ENCODE data around the gene KYNU.
"Not testable (repeated sequence)": the region's sequence is repeated elsewhere in the genome, so short reads cannot be mapped to it uniquely, and the experiment has no call there.

KYNU gene

DNA sequence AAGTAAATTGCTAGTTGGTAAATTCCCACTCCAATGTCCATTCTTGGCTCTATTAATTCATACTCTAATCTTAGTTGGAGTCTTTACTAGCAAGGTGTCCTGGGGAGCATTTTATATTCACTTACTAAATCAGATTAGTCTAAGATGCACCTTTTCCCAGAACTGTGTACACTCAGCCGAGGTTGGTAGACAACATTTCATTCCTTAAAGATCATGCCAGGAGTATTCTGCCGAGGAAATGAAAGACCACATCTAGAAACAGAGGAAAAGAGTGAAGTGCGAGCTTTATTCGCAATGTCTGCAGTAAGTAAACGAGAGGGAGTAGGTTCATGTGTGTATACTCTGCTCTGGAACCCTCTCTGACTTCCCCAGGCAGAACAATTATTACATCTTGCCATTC, 14.6 kb upstream of the KYNU start:
- peaks cover 34% of the 10 kb centered on the region for H3K79me2 ChIP-seq (ENCODE audit: control insufficient read depth, low read length)
- H3K4me3 ChIP-seq (ENCODE audit: low read length) = no peak overlapping the region
- peaks cover 65% of the 10 kb centered on the region for H3K36me3 ChIP-seq (ENCODE audit: control insufficient read depth, low read length)
- TF ChIP-seq, protein P1, sequence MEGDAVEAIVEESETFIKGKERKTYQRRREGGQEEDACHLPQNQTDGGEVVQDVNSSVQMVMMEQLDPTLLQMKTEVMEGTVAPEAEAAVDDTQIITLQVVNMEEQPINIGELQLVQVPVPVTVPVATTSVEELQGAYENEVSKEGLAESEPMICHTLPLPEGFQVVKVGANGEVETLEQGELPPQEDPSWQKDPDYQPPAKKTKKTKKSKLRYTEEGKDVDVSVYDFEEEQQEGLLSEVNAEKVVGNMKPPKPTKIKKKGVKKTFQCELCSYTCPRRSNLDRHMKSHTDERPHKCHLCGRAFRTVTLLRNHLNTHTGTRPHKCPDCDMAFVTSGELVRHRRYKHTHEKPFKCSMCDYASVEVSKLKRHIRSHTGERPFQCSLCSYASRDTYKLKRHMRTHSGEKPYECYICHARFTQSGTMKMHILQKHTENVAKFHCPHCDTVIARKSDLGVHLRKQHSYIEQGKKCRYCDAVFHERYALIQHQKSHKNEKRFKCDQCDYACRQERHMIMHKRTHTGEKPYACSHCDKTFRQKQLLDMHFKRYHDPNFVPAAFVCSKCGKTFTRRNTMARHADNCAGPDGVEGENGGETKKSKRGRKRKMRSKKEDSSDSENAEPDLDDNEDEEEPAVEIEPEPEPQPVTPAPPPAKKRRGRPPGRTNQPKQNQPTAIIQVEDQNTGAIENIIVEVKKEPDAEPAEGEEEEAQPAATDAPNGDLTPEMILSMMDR (IDR thresholded peaks at IDR 0.05; ENCODE audit: low read depth, low read length, poor library complexity, severe bottlenecking) = no peak
- TF ChIP-seq EZH2phosphoT487 (IDR thresholded peaks at IDR 0.05; ENCODE audit: borderline replicate concordance, low read length) = no peak
- no peaks in the 10 kb centered on the region for H3K9me2 ChIP-seq (replicated peaks; ENCODE audit: control insufficient read depth, low read length)
- no peaks in the 10 kb centered on the region for H3K27me3 ChIP-seq (ENCODE audit: control insufficient read depth, low read length)
- no peaks in the 10 kb centered on the region for H3K9me3 ChIP-seq (ENCODE audit: control insufficient read depth, insufficient read depth, low read length)
- H4K20me1 ChIP-seq (ENCODE audit: control insufficient read depth, insufficient read depth, low read depth, low read length) = no peaks in the 10 kb centered on the region
- peaks cover 39% of the 10 kb centered on the region for H3K4me1 ChIP-seq (ENCODE audit: control insufficient read depth, low read length)
- no peak overlapping the region for H3K27ac ChIP-seq (ENCODE audit: low read depth, low read length)
- peaks cover 12% of the 10 kb centered on the region for H3F3A ChIP-seq (ENCODE audit: control insufficient read depth, insufficient read depth)
- no peak overlapping the region for H3K4me2 ChIP-seq (ENCODE audit: low read length)

DNA sequence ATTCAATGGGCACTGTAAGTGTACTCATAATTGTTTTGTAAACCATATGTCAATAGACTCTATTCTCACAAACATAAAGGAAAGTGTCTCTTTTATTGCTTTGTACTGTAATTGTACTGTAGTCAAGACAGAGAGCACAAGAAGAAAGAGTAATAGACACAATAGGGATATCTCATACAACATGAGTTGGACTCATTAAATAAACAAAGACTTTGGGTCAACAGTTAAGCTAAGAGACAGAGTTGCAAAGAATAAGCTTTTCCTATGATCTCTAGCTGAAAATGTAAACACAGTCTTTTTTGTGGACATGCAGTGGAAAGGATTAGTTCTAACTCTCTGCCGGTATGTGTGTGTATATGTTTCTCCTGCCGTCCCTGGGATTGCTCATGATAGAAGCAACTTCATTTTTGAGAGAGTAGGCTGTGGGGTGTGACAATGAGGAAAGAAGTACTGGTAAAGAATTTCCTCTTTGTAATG, 13.9 kb upstream of the KYNU start:
- H3K4me2 ChIP-seq (ENCODE audit: low read length) = peak overlapping the region; percentile 13; the same call in 1 of the 2 replicates
- 0 out of 2 replicates have a peak, but pooled peaks cover 4% of the 10 kb centered on the region for H3K9me3 ChIP-seq (ENCODE audit: control insufficient read depth, insufficient read depth, low read length)
- TF ChIP-seq, protein P1 (IDR thresholded peaks at IDR 0.05; ENCODE audit: low read depth, low read length, poor library complexity, severe bottlenecking) = no peak
- TF ChIP-seq EZH2phosphoT487 (IDR thresholded peaks at IDR 0.05; ENCODE audit: borderline replicate concordance, low read length) = no peak
- no peaks in the 10 kb centered on the region for H3K27me3 ChIP-seq (ENCODE audit: control insufficient read depth, low read length)
- H3K9me2 ChIP-seq (replicated peaks; ENCODE audit: control insufficient read depth, low read length) = no peaks in the 10 kb centered on the region
- H3F3A ChIP-seq (ENCODE audit: control insufficient read depth, insufficient read depth) = peaks cover 14% of the 10 kb centered on the region
- H3K79me2 ChIP-seq (ENCODE audit: control insufficient read depth, low read length) = peaks cover 40% of the 10 kb centered on the region
- peaks cover 46% of the 10 kb centered on the region for H3K4me1 ChIP-seq (ENCODE audit: control insufficient read depth, low read length)
- peaks cover 64% of the 10 kb centered on the region for H3K36me3 ChIP-seq (ENCODE audit: control insufficient read depth, low read length)
- H4K20me1 ChIP-seq (ENCODE audit: control insufficient read depth, insufficient read depth, low read depth, low read length) = no peaks in the 10 kb centered on the region
- no peak overlapping the region for H3K4me3 ChIP-seq (ENCODE audit: low read length)
- no peak overlapping the region for H3K27ac ChIP-seq (ENCODE audit: low read depth, low read length)

DNA sequence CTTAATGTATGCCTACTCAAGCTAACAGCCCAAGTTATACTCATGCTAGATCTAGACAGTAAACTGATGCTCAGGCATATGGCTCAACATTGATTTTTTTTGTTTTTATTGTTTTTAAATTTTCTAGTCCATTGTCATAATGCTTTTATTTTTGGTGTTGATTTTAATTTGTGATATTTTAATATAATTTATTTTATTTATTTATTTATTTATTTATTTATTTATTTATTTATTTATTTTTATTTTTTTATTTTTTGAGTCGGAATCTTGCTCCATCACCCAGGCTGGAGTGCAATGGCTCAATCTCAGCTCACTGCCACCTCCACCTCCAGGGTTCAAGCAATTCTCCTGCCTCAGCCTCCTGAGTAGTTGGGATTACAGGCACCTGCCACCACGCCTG, 12.9 kb upstream of the KYNU start:
- not testable (repeated sequence) for H3K9me3 ChIP-seq (ENCODE audit: control insufficient read depth, insufficient read depth, low read length); H3K27ac ChIP-seq (ENCODE audit: low read depth, low read length); H3K4me2 ChIP-seq (ENCODE audit: low read length); H3K9me2 ChIP-seq (replicated peaks; ENCODE audit: control insufficient read depth, low read length); H4K20me1 ChIP-seq (ENCODE audit: control insufficient read depth, insufficient read depth, low read depth, low read length); H3K4me3 ChIP-seq (ENCODE audit: low read length); H3K27me3 ChIP-seq (ENCODE audit: control insufficient read depth, low read length)
- Histone ChIP-seq H3K79me2 (ENCODE audit: control insufficient read depth, low read length) (peaks cover 51% of the 10 kb centered on the region), H3F3A (ENCODE audit: control insufficient read depth, insufficient read depth) (peaks cover 14% of the 10 kb centered on the region), H3K36me3 (ENCODE audit: control insufficient read depth, low read length) (peaks cover 68% of the 10 kb centered on the region), H3K4me1 (ENCODE audit: control insufficient read depth, low read length) (peaks cover 56% of the 10 kb centered on the region)

DNA sequence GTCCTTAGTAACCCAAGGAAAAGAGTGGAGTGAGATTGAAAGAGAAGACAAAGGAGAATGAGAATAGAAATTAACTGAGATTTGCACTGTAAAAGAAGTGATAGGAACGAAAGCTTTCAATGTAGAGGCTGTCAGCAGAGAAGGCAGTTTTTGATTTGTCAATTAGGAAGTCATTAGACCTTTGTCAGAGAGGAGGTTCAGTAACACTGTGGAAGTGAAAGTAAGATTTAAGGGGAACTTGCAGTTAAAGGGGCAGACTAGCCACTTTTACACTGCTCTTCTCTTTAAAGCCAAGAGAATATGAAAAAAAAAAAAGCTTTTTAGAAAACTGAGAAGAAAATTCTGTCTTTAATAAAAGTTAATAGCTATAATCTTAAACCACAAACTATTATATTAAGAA, 11.5 kb upstream of the KYNU start:
- Histone ChIP-seq H3K27ac (ENCODE audit: low read depth, low read length) (peak overlapping the region; percentile 68), H3K4me1 (ENCODE audit: control insufficient read depth, low read length) (peaks cover 65% of the 10 kb centered on the region)

More for the DNA sequence above, 11.5 kb upstream of the KYNU start:
- peak overlapping the region; percentile 55 for H3K4me3 ChIP-seq (ENCODE audit: low read length)
- peaks cover 20% of the 10 kb centered on the region for H3F3A ChIP-seq (ENCODE audit: control insufficient read depth, insufficient read depth)
- no peaks in the 10 kb centered on the region for H3K27me3 ChIP-seq (ENCODE audit: control insufficient read depth, low read length)
- H4K20me1 ChIP-seq (ENCODE audit: control insufficient read depth, insufficient read depth, low read depth, low read length) = no peaks in the 10 kb centered on the region
- H3K9me2 ChIP-seq (replicated peaks; ENCODE audit: control insufficient read depth, low read length) = no peaks in the 10 kb centered on the region
- TF ChIP-seq, protein P1 (IDR thresholded peaks at IDR 0.05; ENCODE audit: low read depth, low read length, poor library complexity, severe bottlenecking) = no peak
- H3K79me2 ChIP-seq (ENCODE audit: control insufficient read depth, low read length) = peaks cover 59% of the 10 kb centered on the region
- 0 out of 2 replicates have a peak, but pooled peaks cover 5% of the 10 kb centered on the region for H3K9me3 ChIP-seq (ENCODE audit: control insufficient read depth, insufficient read depth, low read length)
- H3K4me2 ChIP-seq (ENCODE audit: low read length) = peak overlapping the region; percentile 65
- peaks cover 63% of the 10 kb centered on the region for H3K36me3 ChIP-seq (ENCODE audit: control insufficient read depth, low read length)
